Epithelial cell of proximal tubule (primary cell): ENCODE data around the gene CLDN22. TPM values are rescaled to one million over a fixed set of nuclear protein-coding genes. Genes with fewer than 3 reads are reported as not detected.
"Not testable (repeated sequence)": the region's sequence is repeated elsewhere in the genome, so short reads cannot be mapped to it uniquely, and the experiment has no call there.

Experiments used
- DNase-seq: peaks from one replicate; pipeline ENCODE4 v3.0.0-alpha.2; 2011; ENCODE audit warnings: low read depth
- H3K4me3 ChIP-seq: 2 replicates; pipeline ENCODE4 v1.5.1; 2011; ENCODE audit warnings: low read depth, mild to moderate bottlenecking, low read length
- total RNA-seq: library from RNA; depleted of rRNA; stranded (reverse); fragments of >200 nt; gene quantifications from 2 replicates; pipeline ENCODE4 v1.2.3, GENCODE V29; 2015
- TF ChIP-seq, protein P1 (sequence below): conservative IDR thresholded peaks from 2 replicates; pipeline ENCODE4 v1.5.1; 2012; ENCODE audit warnings: low read depth, mild to moderate bottlenecking, low read length

The CLDN22 gene
- total RNA-seq, 1 donor from 2014 or later = not detected

DNA sequence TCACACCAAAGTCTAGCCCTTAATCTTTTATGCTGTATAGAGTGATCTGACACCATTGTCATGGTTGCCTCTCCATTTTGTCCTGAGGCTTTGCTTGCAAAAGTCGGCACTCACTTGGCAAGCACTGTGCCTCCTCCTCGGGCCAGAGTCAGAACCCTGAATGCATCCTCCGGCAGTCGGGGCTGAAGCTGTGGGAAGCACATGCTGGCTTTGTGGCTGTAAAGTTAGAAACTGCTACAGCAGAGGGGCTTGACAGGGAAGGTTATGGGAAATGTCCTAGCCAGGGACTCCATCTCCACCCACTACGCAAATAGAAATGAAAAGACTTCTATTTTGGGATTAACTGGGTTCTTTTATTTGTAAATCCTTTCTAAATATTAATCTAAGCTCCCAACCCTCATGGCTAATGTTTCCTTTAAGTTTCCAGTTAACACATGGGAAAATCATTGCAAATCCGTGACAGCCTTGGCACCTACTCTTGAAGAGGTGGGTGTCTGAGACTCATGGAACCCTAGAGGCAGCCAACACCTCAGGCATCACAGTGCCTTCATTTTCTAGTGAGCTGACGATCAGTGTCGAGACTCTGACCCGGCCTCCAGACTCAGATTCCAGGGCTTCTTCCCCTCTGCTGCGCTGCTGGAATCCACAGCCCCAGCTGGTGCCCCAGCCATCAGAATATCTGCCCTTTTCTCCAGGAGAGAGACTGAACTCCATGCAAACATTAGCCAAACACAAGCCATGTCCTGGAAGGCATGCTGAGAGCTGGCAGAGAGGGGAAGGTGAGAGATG, 10.1 kb upstream of the CLDN22 start:
- no peak for DNase-seq
- TF ChIP-seq, protein P1, sequence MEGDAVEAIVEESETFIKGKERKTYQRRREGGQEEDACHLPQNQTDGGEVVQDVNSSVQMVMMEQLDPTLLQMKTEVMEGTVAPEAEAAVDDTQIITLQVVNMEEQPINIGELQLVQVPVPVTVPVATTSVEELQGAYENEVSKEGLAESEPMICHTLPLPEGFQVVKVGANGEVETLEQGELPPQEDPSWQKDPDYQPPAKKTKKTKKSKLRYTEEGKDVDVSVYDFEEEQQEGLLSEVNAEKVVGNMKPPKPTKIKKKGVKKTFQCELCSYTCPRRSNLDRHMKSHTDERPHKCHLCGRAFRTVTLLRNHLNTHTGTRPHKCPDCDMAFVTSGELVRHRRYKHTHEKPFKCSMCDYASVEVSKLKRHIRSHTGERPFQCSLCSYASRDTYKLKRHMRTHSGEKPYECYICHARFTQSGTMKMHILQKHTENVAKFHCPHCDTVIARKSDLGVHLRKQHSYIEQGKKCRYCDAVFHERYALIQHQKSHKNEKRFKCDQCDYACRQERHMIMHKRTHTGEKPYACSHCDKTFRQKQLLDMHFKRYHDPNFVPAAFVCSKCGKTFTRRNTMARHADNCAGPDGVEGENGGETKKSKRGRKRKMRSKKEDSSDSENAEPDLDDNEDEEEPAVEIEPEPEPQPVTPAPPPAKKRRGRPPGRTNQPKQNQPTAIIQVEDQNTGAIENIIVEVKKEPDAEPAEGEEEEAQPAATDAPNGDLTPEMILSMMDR = no peak
- H3K4me3 ChIP-seq = no peak overlapping the region

DNA sequence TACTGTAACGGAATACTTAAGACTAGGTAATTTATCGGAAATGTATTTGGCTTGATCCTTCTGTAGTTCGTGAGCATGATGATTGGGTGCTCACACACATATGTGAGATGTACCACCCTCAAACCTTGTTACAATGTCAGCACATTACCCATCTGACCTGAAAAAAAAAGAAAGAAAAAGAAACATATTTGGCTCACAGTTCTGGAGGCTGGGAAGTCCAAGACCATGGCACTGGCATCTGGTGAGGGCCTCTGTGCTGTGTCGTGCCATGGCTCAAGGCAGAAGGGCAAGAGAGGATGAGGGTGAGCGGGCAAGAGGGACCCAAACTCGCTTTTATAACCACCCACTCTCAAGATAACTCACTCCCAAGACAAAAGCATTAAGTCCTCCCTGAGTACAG, 9.2 kb upstream of the CLDN22 start:
- TF ChIP-seq, protein P1 = no peak
- no peak for DNase-seq
- no peak overlapping the region for H3K4me3 ChIP-seq

GRCh38 chr4:183328832-183329231, 8.8 kb upstream of the CLDN22 start:
- H3K4me3 ChIP-seq = no peak overlapping the region
- DNase-seq = no peak
- TF ChIP-seq, protein P1 = no peak

GRCh38 chr4:183327827-183328226, 7.8 kb upstream of the CLDN22 start:
- TF ChIP-seq, protein P1 = no peak
- no peak overlapping the region for H3K4me3 ChIP-seq
- DNase-seq = no peak

DNA sequence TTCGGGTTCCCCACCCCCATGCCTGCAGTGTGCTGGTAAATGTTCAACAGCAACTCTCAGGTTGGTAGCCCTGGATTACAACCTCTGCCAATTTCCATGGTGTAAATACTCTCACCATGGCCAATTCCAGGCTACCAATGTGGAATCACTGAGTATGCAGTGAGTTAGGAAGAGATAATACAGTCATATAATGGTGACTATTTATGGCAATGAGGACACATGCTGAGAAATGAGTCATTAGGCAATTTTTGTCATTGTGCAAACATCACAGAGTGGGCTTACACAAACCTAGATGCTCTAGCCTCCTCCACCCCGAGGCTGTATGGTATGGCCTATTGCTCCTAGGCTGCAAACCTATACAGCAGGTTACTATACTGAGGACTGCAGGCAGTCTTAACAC, 6.8 kb upstream of the CLDN22 start:
- no peak for DNase-seq
- TF ChIP-seq, protein P1 = no peak
- no peak overlapping the region for H3K4me3 ChIP-seq

DNA sequence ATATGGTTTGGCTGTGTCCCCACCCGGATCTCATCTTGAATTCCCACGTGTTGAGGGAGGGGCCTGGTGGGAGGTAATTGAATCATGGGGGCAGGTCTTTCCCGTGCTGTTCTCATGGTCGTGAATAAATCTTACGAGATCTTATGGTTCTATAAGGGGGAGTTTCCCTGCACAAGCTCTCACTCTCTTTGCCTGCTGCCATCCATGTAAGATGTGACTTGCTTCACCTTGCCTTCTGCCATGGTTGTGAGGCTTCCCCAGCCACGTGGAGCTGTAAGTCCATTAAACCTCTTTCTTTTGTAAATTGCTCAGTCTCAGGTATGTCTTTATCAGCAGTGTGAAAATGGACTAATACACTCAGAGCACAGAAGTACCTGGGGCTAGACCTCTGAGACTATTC, 6.3 kb upstream of the CLDN22 start:
- not testable (repeated sequence) for H3K4me3 ChIP-seq, DNase-seq

- TF ChIP-seq, protein P1 = no peak
- DNase-seq = no peak
- no peak overlapping the region for H3K4me3 ChIP-seq
Measured at GRCh38 chr4:183324619-183325018, 4.5 kb upstream of the CLDN22 start.

DNA sequence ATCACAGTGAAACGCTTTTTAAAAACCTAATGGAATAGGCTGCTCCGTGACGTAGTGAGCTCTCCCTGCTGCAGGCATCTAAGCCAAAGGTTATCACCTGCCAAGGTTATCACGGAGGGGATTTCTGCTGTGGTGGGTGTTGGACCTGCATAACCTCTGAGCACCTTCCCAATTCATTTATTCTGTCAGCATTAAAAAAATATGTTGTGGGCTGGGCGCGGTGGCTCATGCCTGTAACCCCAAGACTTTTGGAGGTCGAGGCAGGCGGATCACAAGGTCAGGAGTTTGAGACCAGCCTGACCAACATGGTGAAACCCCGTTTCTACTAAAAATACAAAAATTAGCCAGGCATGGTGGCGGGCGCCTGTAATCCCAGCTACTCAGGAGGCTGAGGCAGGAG, 4.0 kb upstream of the CLDN22 start:
- DNase-seq, H3K4me3 ChIP-seq: not testable (repeated sequence)
